OCI-LY1 (cell line): Measurements from ENCODE around the gene U2AF1L4.
A peak's percentile ranks its signal among the peaks of the same experiment; 100 is the strongest.

ENCODE experiments used
- H2AFZ ChIP-seq: fragments of 200-600 bp; sonication (generic), shearing (Covaris generic); 2 replicates; pipeline ENCODE4 v1.6.0; 2014; ENCODE audit warnings: antibody characterized with exemption, mild to moderate bottlenecking, low read length
- H3F3A ChIP-seq: fragments of 200-600 bp; sonication (generic), shearing (Covaris generic); 2 replicates; pipeline ENCODE4 v1.6.0; 2014; ENCODE audit warnings: mild to moderate bottlenecking, antibody characterized with exemption, low read length, moderate library complexity; ENCODE audit not compliant: insufficient read depth
- H3K27ac ChIP-seq: fragments of 200-600 bp; sonication (generic); 2 replicates; pipeline ENCODE4 v1.5.1; 2014; ENCODE audit warnings: low read length, mixed run types, mild to moderate bottlenecking, low read depth; ENCODE audit not compliant: poor library complexity, severe bottlenecking
- H3K27me3 ChIP-seq: fragments of 200-600 bp; sonication (generic); 2 replicates; pipeline ENCODE4 v1.6.0; 2014; ENCODE audit warnings: antibody characterized with exemption, mild to moderate bottlenecking, low read length, moderate library complexity; ENCODE audit not compliant: insufficient read depth
- H3K36me3 ChIP-seq: fragments of 200-600 bp; sonication (generic); 2 replicates; pipeline ENCODE4 v1.6.1; 2014; ENCODE audit warnings: mild to moderate bottlenecking, antibody characterized with exemption, low read length, moderate library complexity, mixed read lengths; ENCODE audit not compliant: insufficient read depth
- H3K4me1 ChIP-seq: fragments of 200-600 bp; sonication (generic); 2 replicates; pipeline ENCODE4 v1.5.1; 2014; ENCODE audit warnings: mild to moderate bottlenecking, low read length, moderate library complexity; ENCODE audit not compliant: insufficient read depth, severe bottlenecking
- H3K4me2 ChIP-seq: fragments of 200-600 bp; sonication (generic), shearing (Covaris generic); 2 replicates; pipeline ENCODE4 v1.6.1; 2014; ENCODE audit warnings: low read length
- H3K4me3 ChIP-seq: fragments of 200-600 bp; sonication (generic); 2 replicates; pipeline ENCODE4 v1.5.1; 2014; ENCODE audit warnings: low read length, low read depth, mild to moderate bottlenecking, mixed read lengths; ENCODE audit not compliant: poor library complexity, severe bottlenecking
- H3K79me2 ChIP-seq: fragments of 200-600 bp; shearing (Covaris generic); 2 replicates; pipeline ENCODE4 v1.6.1; 2016; ENCODE audit warnings: mixed run types, low read length, mixed read lengths; ENCODE audit not compliant: insufficient read depth
- H3K9ac ChIP-seq: fragments of 200-600 bp; sonication (generic), shearing (Covaris generic); 2 replicates; pipeline ENCODE4 v1.6.1; 2014; ENCODE audit warnings: mild to moderate bottlenecking, low read length, mixed read lengths
- H3K9me2 ChIP-seq: fragments of 200-600 bp; sonication (generic), shearing (Covaris generic); 2 replicates; pipeline ENCODE4 v1.6.1; 2014; ENCODE audit warnings: low read depth, mild to moderate bottlenecking, low read length, mixed read lengths
- H3K9me3 ChIP-seq: fragments of 200-600 bp; shearing (Covaris generic); 2 replicates; pipeline ENCODE4 v1.6.1; 2014; ENCODE audit warnings: low read length, mixed read lengths
- H4K20me1 ChIP-seq: fragments of 200-600 bp; sonication (generic), shearing (Covaris generic); 2 replicates; pipeline ENCODE4 v1.6.0; 2016; ENCODE audit warnings: mild to moderate bottlenecking, low read length; ENCODE audit not compliant: insufficient read depth
- CTCF ChIP-seq: fragments of 200-600 bp; sonication (generic), shearing (Covaris generic); IDR thresholded peaks from 2 replicates; pipeline ENCODE4 v1.5.1; 2017; ENCODE audit warnings: mild to moderate bottlenecking, antibody characterized with exemption, low read length, moderate library complexity, mixed read lengths
- EZH2 ChIP-seq: fragments of 200-600 bp; sonication (generic), shearing (Covaris generic); IDR thresholded peaks from 2 replicates; pipeline ENCODE4 v1.8.0; 2017; ENCODE audit warnings: borderline replicate concordance, mixed run types, mild to moderate bottlenecking, antibody characterized with exemption, low read length, moderate library complexity, mixed read lengths

Gene U2AF1L4

GRCh38 chr19:35738021-35738886 lies 7.0 kb downstream of the U2AF1L4 start:
- Histone ChIP-seq H3K9me3 (no peaks in the 10 kb centered on the region), H3F3A (no peaks in the 10 kb centered on the region), H3K4me3 (no peak overlapping the region), H3K27ac (no peak overlapping the region), H4K20me1 (no peaks in the 10 kb centered on the region), H3K9ac (no peak overlapping the region), H3K4me1 (peaks cover 33% of the 10 kb centered on the region), H3K27me3 (no peaks in the 10 kb centered on the region), H3K4me2 (no peak overlapping the region), H3K9me2 (no peaks in the 10 kb centered on the region), H3K79me2 (no peaks in the 10 kb centered on the region), H3K36me3 (peaks cover 55% of the 10 kb centered on the region), H2AFZ (no peak overlapping the region)
- TF ChIP-seq CTCF (no peak), EZH2 (no peak)

GRCh38 chr19:35736913-35737886 lies 8.0 kb downstream of the U2AF1L4 start:
- Histone ChIP-seq H3K4me3 (no peak overlapping the region), H3K27ac (no peak overlapping the region), H3K4me2 (no peak overlapping the region), H3K9me2 (no peaks in the 10 kb centered on the region), H2AFZ (no peak overlapping the region), H3K9ac (no peak overlapping the region), H3F3A (no peaks in the 10 kb centered on the region), H3K9me3 (no peaks in the 10 kb centered on the region), H3K36me3 (peaks cover 62% of the 10 kb centered on the region), H3K27me3 (no peaks in the 10 kb centered on the region), H3K79me2 (no peaks in the 10 kb centered on the region), H3K4me1 (peaks cover 22% of the 10 kb centered on the region), H4K20me1 (no peaks in the 10 kb centered on the region)
- no peak for TF ChIP-seq EZH2
- TF ChIP-seq CTCF, result peak; percentile 21; the same call in 1 of the 2 replicates

GRCh38 chr19:35734889-35735288 lies 10.3 kb downstream of the U2AF1L4 start:
- Histone ChIP-seq H3K9me3 (no peaks in the 10 kb centered on the region), H2AFZ (no peak overlapping the region), H3K4me2 (no peak overlapping the region), H3K79me2 (no peaks in the 10 kb centered on the region), H3F3A (no peaks in the 10 kb centered on the region), H3K4me3 (no peak overlapping the region), H3K9me2 (no peaks in the 10 kb centered on the region), H3K27ac (no peak overlapping the region), H3K36me3 (peaks cover 85% of the 10 kb centered on the region), H3K9ac (no peak overlapping the region), H3K4me1 (peaks cover 4% of the 10 kb centered on the region), H3K27me3 (no peaks in the 10 kb centered on the region), H4K20me1 (no peaks in the 10 kb centered on the region)
- no peak for TF ChIP-seq EZH2
- no peak for TF ChIP-seq CTCF
